Stimulated activated CD8-positive, alpha-beta memory T cell treated with anti-CD3 and anti-CD28 coated beads, Interleukin-15, amount 100 ng/mL, for 4 hours (primary cell): ENCODE measurements around the gene PIAS4.

Experiments used
- DNase-seq, 2 donors: peaks; one replicate each; pipeline ENCODE4 v3.0.0-alpha.2; 2020; ENCODE audit warnings: low read depth in 2 of 2

PIAS4 gene

GRCh38 chr19:3977242-3978143, 30.0 kb upstream of the PIAS4 start:
- DNase-seq, result no peak

DNA sequence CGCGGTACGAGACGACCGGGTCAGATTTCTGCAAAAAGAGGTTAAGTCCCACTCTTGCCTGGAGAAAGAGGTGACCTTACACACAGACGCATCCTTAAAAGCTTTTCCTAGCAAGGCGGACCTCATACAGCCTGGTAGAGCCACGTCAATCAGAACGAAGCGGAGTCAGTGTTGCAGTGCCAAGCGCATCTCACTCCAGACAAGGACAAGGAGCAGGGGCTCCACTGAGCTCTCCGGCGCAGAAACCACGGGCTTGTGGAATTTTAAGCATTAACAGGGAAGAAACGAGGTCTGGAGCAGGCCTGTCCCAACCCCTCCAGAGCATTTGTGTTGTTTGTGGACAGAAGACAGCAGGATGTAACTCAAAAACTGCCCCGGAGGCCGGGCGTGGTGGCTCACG, 29.4 kb upstream of the PIAS4 start:
- DNase-seq, result no peak

- DNase-seq, result no peak
Measured at GRCh38 chr19:3979289-3979673, 28.3 kb upstream of the PIAS4 start.

GRCh38 chr19:3979674-3980352, 27.7 kb upstream of the PIAS4 start:
- no peak for DNase-seq

DNA sequence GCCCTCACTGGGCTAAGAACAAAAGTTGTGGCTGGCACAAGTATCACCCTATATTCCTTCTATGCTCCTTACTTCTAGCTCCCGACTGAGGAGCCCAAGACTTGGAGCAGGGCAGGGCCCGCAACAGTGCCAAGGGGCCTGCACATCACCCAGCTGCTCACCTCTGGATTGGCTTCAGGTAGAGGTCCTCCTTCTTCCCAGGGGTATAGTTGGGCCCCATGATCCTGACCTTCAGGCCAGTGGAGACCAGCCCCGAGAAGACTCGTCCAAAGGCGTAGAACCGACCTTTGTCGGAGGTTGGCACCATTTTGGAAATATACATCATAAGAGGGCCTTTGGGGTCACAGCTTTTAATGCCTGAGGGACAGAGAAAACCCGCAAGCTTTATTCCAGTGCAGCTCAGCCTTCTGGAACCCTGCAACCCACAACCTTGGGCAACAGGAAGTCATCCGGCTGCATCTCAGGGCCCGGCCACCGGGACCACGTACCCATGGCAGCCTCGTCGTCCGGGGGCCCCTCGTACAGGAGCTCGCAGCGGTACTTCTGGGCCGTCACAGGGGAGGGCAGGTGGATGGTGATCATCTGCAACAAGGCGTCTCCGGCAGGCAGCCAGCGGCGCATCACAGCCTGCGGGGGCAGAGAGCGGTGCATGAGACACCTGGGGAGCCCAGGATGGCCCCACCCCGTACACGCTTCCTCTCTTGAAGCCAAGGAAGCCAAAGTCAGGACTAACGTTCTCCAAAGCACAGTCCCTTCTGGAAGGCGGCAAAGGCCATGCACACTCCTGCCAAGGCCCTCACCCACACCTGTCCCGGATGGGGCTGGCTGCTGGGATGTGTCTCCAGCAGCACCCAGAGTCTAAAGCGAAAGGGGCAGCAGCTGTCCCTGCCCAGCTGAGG, 26.9 kb upstream of the PIAS4 start:
- DNase-seq, result no peak

DNA sequence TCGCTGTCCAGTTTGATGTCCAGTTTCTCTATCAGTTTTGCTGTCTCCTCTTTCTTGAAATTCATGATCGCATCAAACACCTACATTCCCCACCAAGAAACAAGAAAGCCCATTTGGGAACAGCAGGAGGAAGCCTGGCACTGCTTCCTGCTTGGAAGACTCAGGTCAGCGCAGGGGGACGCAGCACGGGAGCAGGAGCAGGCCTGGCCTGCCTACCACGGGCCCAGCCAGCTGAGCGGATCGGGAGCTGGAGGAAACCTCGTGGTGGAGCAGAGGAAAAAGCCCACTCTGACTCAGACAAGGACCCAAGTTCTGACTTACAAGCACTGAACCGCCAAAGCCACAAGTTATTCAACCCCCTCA, 26.2 kb upstream of the PIAS4 start:
- DNase-seq, result no peak

- no peak for DNase-seq
Measured at GRCh38 chr19:3981736-3982681, 25.5 kb upstream of the PIAS4 start.

GRCh38 chr19:3982701-3983541, 24.6 kb upstream of the PIAS4 start:
- DNase-seq, result no peak

DNA sequence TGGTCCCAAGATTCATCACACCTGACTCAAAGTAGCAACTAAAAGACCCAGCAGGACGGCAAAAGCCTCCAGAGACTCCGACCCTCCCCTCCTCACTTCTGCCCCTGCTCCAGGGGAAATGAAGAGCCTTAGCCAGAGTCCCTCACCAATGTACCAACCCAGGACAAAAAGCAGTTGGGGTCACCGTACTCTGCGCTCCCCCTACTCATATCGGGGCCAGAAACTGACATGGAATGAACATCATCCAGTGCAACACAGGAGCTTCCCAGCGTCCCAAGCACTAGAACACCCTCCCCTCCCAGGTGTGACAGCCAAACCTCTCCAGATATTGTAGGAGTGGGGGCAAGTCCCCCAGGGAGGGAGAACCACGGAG, 24.0 kb upstream of the PIAS4 start:
- DNase-seq, result no peak

GRCh38 chr19:3983936-3984583, 23.5 kb upstream of the PIAS4 start:
- DNase-seq, result no peak

DNA sequence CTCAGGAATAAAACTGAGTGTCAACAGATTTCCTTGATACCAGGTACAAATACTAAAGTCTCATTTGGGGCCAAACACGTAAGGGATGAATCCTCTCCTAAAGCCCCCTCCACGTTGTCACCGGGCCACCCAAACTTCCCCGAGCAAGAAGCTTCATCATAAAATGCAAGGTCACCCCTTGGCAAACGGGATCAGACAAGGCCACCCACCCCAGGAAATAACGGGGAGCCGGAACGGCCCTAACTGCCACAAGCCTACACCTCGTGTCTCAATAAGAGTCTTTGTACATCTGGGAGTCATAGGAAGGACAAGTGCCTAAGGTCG, 23.0 kb upstream of the PIAS4 start:
- no peak for DNase-seq

DNA sequence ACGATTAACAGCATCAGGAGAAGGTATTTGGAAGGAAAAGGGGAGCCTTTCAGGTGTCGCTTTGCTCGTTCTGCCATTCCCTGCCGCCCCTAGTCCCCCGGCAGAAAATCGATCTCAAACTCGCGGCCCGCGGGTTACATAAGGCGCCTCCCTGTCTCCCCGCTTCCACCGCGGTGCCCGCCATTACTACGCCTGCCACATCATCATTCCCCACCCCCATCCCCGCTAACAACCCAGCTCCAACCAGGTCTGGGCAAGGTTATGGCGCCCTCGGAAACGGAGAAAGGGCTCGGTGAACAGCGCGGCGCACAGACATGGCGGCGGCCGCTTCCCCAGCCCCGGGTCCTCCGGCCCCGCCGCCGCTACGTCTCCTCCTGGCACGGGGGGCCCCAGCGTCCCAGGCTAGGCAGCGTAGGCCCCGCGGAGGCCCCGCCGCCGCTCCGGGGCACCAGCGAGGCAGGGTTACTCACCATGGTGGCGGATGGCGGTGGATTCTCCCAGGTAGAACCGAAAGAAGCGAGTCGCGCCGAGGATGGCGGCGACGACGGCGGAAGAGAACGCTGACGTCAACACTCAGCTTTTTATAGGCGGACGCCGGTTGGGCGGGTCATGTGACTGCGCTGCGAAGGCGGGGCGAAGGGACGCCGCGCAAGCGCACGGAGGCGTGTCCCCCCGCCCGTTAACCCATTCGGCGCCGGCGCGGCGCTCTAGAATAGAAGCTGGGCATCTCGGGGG, 22.5 kb upstream of the PIAS4 start, which contains the start of gene EEF2:
Gene EEF2 (minus strand): TSS at position 556 of the 735 bp plus-strand sequence. CDS start 83 bp downstream, at position 473.
- DNase-seq, result peak; percentile 79

DNA sequence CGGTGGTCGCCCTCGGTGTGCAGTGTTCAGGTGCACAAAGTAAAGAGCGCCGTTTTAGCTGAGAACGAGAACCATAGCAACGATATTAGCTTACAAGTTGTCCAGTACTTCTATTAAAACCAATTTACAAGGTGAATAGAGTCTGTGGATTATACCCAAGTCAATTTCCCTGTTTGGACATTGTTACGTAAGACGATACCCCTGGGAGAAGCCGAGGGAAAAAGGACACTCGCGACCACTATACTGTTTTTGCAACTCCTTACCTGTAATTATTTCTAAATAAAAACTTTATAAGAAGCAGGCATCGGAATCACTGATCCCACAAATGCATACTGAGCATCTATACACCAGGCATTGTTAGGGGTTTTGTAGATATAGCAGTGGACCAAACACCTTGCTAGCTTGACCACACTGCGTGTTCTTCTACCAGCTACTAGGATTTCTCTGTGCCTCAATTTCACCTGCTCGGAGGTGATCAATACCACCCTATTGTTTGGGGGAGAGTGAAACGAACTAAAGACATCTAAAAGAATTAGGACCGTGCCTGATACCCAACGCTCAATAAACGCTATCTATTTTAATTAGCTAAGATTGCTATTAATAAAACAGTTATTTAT, 21.8 kb upstream of the PIAS4 start:
- DNase-seq, result no peak

DNA sequence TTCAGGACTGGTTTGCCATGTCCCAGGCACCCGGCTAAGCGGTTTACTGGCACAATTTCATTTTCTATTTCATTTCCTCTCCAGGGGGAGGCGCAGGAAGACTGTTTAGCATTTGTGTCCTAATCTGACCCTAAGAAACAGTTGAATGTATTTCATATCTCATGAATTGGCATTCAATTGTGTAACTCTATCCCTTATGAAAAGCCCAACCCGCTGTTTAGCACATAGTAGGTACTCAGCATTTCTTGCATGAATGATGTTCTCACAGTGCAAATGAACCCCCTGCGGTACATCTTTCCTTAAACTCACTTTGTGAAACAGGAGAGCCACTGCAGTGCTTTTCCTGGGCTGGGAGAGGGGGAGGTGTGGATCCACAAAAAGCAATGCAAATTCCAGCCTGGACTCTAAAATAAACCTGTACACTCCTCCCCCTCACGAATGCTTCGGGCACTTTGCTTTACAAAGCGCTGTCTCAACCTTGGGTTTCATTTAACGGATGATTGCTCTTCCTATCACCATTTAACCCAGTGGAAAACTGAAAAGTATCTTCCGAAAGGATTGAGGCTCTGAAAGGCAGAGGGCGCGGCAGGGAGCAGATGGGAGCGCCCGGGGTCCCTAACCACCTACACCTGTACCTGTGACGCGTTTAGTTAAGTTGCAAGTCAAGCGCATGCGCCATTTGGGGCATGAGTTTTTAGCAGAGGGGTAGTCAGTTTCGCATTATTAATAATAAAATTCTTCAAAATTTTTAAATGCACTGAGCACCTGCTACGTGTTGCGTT, 21.1 kb upstream of the PIAS4 start:
- DNase-seq, result no peak

- peak; percentile 72 to 75 for DNase-seq
Measured at GRCh38 chr19:3987619-3988371, 19.7 kb upstream of the PIAS4 start.

- no peak for DNase-seq
Measured at GRCh38 chr19:3990815-3991117, 16.8 kb upstream of the PIAS4 start.

DNA sequence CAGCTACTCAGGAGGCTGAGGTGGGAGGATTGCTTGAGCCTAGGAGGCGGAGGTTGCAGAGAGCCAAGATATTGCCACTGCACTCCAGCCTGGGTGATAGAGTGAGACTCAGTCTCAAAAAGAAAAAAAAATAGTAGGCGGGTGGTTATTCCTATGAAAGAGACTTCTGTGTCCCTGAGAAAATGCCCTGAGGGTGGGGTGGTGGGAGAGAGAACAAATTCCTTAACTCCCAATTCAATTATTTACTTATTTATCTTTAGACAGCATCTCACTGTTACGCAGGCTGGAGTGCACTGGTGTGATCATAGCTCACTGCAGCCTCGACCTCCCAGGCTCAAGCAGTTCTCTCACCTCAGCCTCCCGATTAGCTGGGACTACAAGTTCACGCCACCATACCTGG, 11.9 kb upstream of the PIAS4 start:
- DNase-seq, result no peak
